AML-193 (cell line): Measurements from ENCODE around the gene NES.

Experiments used
- DNase-seq, 2 experiments: peaks; one replicate each; lab custom pipeline; 2025; lab: John Stamatoyannopoulos, UW

Gene NES

DNA sequence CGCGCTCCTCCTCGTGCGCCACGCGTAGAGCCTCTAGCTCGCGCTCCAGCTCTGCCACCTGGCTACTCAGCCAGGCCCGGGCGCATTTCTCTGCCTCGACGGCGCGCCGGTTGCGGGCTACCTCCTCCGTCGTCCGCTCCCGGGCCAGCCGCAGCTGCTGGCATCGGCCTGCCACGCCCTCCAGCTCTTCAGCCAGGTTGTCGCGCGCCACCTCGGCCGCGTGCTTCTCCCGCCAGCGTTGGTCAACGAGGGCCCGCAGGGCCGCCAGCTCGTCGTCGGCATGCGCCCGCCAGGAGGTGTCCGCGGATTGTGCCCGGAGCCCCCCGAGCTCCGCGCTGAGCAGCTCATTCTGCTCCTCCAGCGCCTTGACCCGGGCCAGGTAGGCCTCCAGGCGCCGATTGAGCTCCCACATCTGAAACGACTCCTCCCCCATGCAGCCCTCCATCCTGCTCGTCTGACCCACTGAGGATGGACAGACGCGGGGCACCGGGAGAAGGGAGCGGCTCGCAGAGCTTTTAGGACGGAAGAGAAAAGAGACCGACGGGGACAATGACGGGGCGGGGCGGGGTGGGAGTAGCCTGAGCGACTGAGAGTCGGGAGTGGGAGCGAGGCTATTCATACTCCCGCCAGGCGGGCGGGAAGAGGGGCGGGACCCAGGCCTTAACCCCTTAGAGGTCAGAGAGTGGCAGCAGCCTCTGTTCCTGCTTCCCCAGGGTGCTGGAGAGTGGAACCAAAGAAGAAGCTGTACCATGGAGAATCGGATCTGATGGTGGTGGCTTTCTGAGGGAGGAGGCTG is at the start of gene NES:
NES (minus strand) TSS at position 588 of the 796 bp plus-strand sequence; CDS start at position 445, 143 bp downstream.
- DNase-seq = no peak

DNA sequence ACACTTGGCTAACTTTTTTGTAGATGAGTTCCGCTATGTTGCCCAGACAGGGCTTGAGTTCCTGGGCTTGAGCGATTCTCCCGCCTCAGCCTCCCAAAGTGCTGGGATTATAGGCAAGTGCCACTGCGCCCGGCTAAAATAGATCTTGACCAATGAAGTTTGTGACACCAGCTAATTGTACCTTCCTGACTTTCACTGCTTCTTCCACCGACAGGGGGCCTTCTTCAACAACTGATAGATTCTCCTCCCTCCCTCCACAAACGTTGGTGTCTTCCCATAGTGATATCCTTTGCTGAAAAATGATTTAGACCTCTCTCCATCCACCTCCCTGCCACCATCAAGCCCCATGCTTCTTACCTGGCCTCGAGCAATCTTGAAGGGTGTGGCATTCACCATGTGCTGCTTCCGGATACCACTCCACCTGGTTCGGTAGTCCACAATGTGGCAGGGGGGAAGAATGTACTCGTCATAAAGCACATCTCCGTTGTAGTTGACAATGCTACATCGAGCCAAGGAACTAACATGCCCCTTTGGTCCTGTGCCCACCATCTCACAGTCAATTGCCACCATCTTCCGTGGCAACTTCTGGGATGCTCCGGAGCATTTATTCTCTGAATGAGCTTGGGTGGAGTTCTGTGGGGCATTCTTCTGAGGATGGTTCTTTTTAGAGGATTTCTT is 49.5 kb upstream of the NES start:
- peak; percentile 81 for DNase-seq

GRCh38 chr1:156725683-156726280 is 48.6 kb upstream of the NES start:
- DNase-seq = peak; percentile 92 to 93

DNA sequence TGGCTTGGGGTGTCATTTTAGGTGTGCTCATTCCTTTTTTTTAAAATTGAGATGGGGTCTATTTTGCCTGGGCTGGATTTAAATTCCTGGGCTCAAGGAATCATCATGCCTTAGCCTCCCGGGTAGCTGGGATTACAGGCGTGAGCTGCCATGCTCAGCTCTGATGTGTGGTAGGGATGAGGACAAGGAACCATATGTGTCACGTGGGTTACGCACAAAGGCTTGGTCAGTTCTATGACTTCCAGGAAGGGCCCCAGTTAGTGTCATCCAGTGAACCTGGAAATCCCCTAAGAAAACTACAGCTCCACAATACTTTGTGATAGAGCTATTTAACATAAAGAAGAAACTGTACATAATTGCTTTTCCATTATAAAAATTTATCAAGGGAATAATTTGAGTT is 44.3 kb upstream of the NES start:
- no peak for DNase-seq

DNA sequence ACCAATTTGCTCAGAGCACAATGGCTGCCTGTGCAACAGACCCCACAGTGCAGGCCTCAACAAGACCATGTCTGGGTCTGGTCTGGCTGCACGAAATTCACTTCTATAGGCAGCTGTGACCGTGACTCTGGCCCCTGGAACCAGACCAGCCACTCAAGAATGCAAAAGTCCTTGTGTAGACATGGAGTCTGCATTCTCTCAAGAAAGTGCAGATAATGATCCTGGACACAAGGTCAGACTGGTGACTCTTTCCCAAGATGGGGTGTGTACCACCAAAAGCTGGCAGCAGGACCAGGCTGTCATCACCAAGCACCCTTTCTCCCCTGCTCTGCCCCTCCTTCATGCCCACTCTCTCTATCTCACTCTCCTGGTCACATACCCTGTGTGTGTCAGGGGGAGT is 43.9 kb upstream of the NES start:
- no peak for DNase-seq

- DNase-seq = no peak
These were observed 40.1 kb upstream of the NES start for GRCh38 chr1:156717351-156717750.

- no peak for DNase-seq
These were observed 37.6 kb upstream of the NES start for GRCh38 chr1:156714830-156715229.

DNA sequence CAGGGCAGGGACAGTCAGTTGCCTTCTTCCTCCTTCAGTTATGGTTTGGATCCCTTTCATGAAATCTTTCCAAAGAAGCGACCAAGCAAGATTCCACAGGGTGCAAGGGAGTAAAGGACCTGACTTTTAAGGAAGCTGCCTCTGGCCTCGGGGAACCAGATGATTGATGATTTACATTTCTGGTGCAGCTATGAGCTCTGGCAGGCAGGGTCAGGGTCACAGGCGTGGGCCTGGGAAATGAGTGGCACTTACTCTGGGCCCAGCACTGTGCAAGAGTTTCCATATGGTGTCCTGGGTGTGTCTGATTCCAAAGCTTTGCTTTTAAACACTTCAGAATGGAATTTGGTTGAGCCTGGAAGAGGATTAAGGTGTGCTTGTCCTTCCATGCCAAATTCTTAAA is 35.4 kb upstream of the NES start:
- no peak for DNase-seq

GRCh38 chr1:156711011-156711817 is 34.0 kb upstream of the NES start:
- DNase-seq = no peak

GRCh38 chr1:156709757-156710489 is 32.7 kb upstream of the NES start:
- DNase-seq = no peak

DNA sequence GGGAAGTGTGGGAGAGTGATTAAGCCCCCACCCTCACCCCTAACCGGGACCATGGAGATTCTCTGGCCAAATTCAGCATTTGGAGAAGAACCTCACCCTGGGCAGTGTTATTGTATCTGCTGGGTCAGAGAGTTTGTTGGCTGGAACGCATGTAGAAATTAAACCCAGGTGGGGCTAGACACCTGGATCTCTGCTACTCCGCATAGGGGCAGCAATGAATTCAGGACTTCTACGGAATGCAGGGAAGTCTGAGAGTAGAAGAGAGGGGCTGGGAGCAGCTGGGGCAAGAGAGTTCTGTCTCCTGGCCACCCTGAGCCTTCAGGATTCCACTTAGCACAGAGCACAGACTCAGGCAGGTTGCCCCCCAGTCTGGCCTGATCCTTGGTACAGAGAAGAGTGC is 31.8 kb upstream of the NES start:
- DNase-seq = no peak

GRCh38 chr1:156708218-156708661 is 31.0 kb upstream of the NES start:
- no peak for DNase-seq

GRCh38 chr1:156707417-156708217 is 30.4 kb upstream of the NES start:
- DNase-seq = no peak

- DNase-seq = no peak
These were observed 29.6 kb upstream of the NES start for GRCh38 chr1:156706657-156707416.

DNA sequence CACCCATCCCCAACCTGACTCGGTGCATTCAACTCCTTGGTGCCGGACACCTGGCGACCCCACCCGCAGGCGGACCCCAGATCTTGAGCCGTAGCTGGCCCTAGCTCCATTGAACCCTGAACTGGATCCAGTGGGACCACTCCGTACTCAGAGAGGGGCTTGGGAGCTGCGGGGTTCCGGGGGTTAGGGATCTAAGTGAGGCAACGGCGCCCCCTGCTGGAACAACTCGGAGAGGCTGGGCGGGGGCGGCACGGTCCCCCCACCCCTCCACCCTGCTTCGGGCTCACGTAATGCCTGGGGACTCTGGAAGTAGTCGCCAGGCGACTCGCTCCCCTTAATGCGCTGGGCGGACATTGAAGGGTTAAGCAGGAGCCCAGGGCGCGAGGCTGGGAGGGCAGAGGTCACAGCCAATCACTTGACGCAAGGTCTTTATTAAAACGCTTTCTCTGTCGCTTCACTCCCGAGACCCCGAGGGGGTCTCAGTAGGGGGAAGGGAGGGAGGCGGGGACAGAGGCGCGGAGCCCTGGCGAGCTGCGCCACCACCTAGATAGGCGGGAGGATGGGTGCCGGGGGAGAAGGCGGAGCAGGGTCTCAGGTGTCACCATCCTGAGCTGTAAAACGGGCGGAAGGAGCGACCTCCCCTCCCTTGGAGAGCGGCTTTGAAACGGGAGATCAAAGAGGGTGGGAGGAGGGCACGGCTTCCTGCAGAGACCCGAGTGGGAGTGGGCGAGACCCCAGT is 28.9 kb upstream of the NES start:
- peak; percentile 15 to 17 for DNase-seq

GRCh38 chr1:156705321-156705917 is 28.2 kb upstream of the NES start, which contains the start of gene CRABP2:
TSS of gene CRABP2 (minus strand) at chr1:156705583. CDS start at chr1:156705446, 137 bp downstream.
- DNase-seq = no peak

DNA sequence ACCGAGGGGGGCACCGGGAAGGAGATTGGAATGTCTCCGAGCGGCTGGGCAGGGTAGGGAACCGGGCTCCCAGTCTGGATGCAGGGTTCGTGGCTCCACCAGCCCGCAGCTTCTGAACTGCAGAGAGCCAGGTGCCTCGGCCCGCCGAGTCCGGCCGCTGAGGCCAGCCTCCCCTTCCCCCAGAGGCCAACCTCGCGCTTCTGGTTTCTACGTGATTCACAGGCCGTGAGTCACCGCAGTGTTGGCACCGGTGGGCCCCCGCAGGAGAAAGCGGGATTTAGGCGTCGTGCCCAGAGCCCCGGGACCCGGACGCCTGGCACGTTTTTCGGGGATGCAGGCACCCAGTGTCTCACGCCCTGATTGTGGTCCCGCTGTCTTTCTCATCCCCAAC is 27.7 kb upstream of the NES start:
- DNase-seq = no peak

GRCh38 chr1:156704166-156704711 is 27.0 kb upstream of the NES start:
- no peak for DNase-seq
